GM12878 (cell line): Measurements from ENCODE around the gene RHEBL1. TPM values are rescaled to one million over a fixed set of nuclear protein-coding genes. Genes with fewer than 3 reads are reported as not detected.

Experiments used
- ATAC-seq: fragments of 200-7000 bp; cut with Tn5 transposase; 3 replicates; pipeline ENCODE4 v1.9.1; 2020; ENCODE audit warnings: mild to moderate bottlenecking, moderate library complexity
- BruUV-seq: library from RNA; stranded (reverse); fragments of 400-500 nt; replicated peaks from 2 replicates; lab custom pipeline; 2021; lab: Mats Ljungman, UMichigan
- CTCF ChIA-PET: fragments of 300-600 bp; sonication (Branson Sonifier 250); formaldehyde crosslinking; extraction: SDS; loops from one replicate; lab custom pipeline; 2021; ENCODE audit warnings: inconsistent platforms; lab: Yijun Ruan, JAX
- POLR2A ChIA-PET: fragments of 350-600 bp; formaldehyde crosslinking; extraction: SDS; loops from one replicate; lab custom pipeline; 2021; ENCODE audit warnings: inconsistent platforms; lab: Charles Lee
- RAD21 ChIA-PET: fragments of 300-600 bp; sonication (Branson Sonifier 250); formaldehyde crosslinking; loops from one replicate; lab custom pipeline; 2023; ENCODE audit warnings: antibody characterized with exemption; ENCODE audit not compliant: unreplicated experiment; lab: Charles Lee
- SMC1A ChIA-PET: fragments of 300-600 bp; sonication (Branson Sonifier 250); formaldehyde crosslinking; loops from one replicate; lab custom pipeline; 2023; ENCODE audit not compliant: unreplicated experiment, uncharacterized antibody; lab: Charles Lee
- DNase-seq: peaks from one replicate; pipeline ENCODE4 v3.0.0-alpha.2; 2011; ENCODE audit warnings: low read depth, low spot score
- FAIRE-seq: peaks from 3 replicates; lab custom pipeline; 2011; peaks lifted over from hg19 to GRCh38; lab: Jason Lieb, UNC
- H2AFZ ChIP-seq: 2 replicates; pipeline ENCODE4 v1.6.0; 2011; ENCODE audit warnings: low read depth, low read length, control low read depth; ENCODE audit not compliant: control insufficient read depth
- H3K27ac ChIP-seq: 2 replicates; pipeline ENCODE4 v1.5.1; 2011; ENCODE audit warnings: control low read depth; ENCODE audit not compliant: control insufficient read depth, insufficient read depth
- H3K27me3 ChIP-seq, 2 experiments: replicated peaks in 1 of 2; 2 replicates each; pipeline versions ENCODE4 v1.6.0 to v1.6.1; 2011; ENCODE audit warnings: low read length in 1 of 2; ENCODE audit not compliant: control insufficient read depth in 2 of 2, insufficient read depth in 2 of 2
- H3K36me3 ChIP-seq, 2 experiments: 2 replicates each; pipeline ENCODE4 v1.5.1; 2011; ENCODE audit warnings: low read length in 1 of 2; ENCODE audit not compliant: control insufficient read depth in 2 of 2, insufficient read depth in 2 of 2
- H3K4me1 ChIP-seq: 2 replicates; pipeline ENCODE4 v1.6.1; 2011; ENCODE audit warnings: mild to moderate bottlenecking, low read length, moderate library complexity, mixed read lengths; ENCODE audit not compliant: control insufficient read depth, insufficient read depth
- H3K4me2 ChIP-seq: 2 replicates; pipeline ENCODE4 v1.6.0; 2011; ENCODE audit warnings: control low read depth; ENCODE audit not compliant: control insufficient read depth, insufficient read depth
- H3K4me3 ChIP-seq: fragments of 200-600 bp; sonication (generic); 2 replicates; pipeline ENCODE4 v1.5.1; 2016
- H3K79me2 ChIP-seq: 2 replicates; pipeline ENCODE4 v1.6.0; 2011; ENCODE audit warnings: low read length; ENCODE audit not compliant: control insufficient read depth, insufficient read depth
- H3K9ac ChIP-seq: 2 replicates; pipeline ENCODE4 v1.8.0; 2011; ENCODE audit warnings: low read length, control low read depth, mixed read lengths; ENCODE audit not compliant: control insufficient read depth, insufficient read depth
- H3K9me3 ChIP-seq: replicated peaks from 3 replicates; pipeline ENCODE4 v1.5.1; 2011; ENCODE audit warnings: mild to moderate bottlenecking, low read length; ENCODE audit not compliant: control insufficient read depth, insufficient read depth
- H4K20me1 ChIP-seq: 2 replicates; pipeline ENCODE4 v1.6.0; 2011; ENCODE audit not compliant: control insufficient read depth, insufficient read depth
- BACH1 ChIP-seq: fragments of 450-650 bp; IDR thresholded peaks from 2 replicates; pipeline ENCODE4 v1.6.1; 2017; ENCODE audit warnings: mild to moderate bottlenecking, borderline replicate concordance
- BMI1 ChIP-seq: fragments of 450-650 bp; IDR thresholded peaks from 2 replicates; pipeline ENCODE4 v1.6.1; 2016; ENCODE audit warnings: mild to moderate bottlenecking, moderate library complexity, borderline replicate concordance
- BRCA1 ChIP-seq: IDR thresholded peaks from 2 replicates; pipeline ENCODE4 v1.6.1; 2011; ENCODE audit warnings: low read depth, low read length, improper control_type of control experiment
- DPF2 ChIP-seq: fragments of 450-650 bp; IDR thresholded peaks from 2 replicates; pipeline ENCODE4 v1.6.1; 2017; ENCODE audit warnings: mild to moderate bottlenecking
- ESRRA ChIP-seq: IDR thresholded peaks from 2 replicates; pipeline ENCODE4 v1.6.1; 2012; ENCODE audit warnings: mild to moderate bottlenecking, low read length, improper control_type of control experiment
- FOS ChIP-seq: IDR thresholded peaks from 3 replicates; pipeline ENCODE4 v1.6.1; 2011; ENCODE audit warnings: borderline replicate concordance; ENCODE audit not compliant: insufficient read length; ENCODE audit errors: extremely low read depth
- FOXM1 ChIP-seq: IDR thresholded peaks from 2 replicates; pipeline ENCODE4 v1.6.1; 2012; ENCODE audit warnings: low read depth, mild to moderate bottlenecking, inconsistent platforms, low read length, moderate library complexity
- HDAC6 ChIP-seq: fragments of 200-600 bp; sonication (generic); IDR thresholded peaks from one replicate; pipeline ENCODE4 v1.8.0; 2017; ENCODE audit warnings: antibody characterized with exemption; ENCODE audit not compliant: unreplicated experiment
- PAX5 ChIP-seq: IDR thresholded peaks from 2 replicates; pipeline ENCODE4 v1.6.1; 2011; ENCODE audit warnings: low read depth, low read length, borderline replicate concordance
- RAD51 ChIP-seq: fragments of 450-650 bp; IDR thresholded peaks from 2 replicates; pipeline ENCODE4 v1.6.1; 2016; ENCODE audit warnings: moderate library complexity, mild to moderate bottlenecking, inconsistent platforms
- SMARCA5 ChIP-seq: fragments of 450-650 bp; IDR thresholded peaks from 2 replicates; pipeline ENCODE4 v1.6.1; 2017; ENCODE audit warnings: mild to moderate bottlenecking
- SUZ12 ChIP-seq: fragments of 200-600 bp; sonication (generic); IDR thresholded peaks from one replicate; pipeline ENCODE4 v1.6.1; 2018; ENCODE audit warnings: antibody characterized with exemption, mild to moderate bottlenecking; ENCODE audit not compliant: unreplicated experiment
- TCF12 ChIP-seq: IDR thresholded peaks from 2 replicates; pipeline ENCODE4 v1.6.1; 2011; ENCODE audit warnings: low read depth, mild to moderate bottlenecking, low read length
- ZZZ3 ChIP-seq: IDR thresholded peaks from 2 replicates; pipeline ENCODE4 v1.6.1; 2011; ENCODE audit warnings: low read depth; ENCODE audit not compliant: control insufficient read depth, insufficient read length
- WGBS: methylation state at CpG from one replicate; pipeline ENCODE4 v1.1.6; 2016; ENCODE audit warnings: low lambda C conversion rate; ENCODE audit not compliant: insufficient replicate concordance, insufficient coverage; ENCODE audit errors: missing lambda C conversion rate; 5-methylcytosine and 5-hydroxymethylcytosine counted together
- in situ Hi-C: fragments of 300-500 bp; cut with MboI; formaldehyde crosslinking; loops from 9 replicates; pipeline ENCODE4 v1.14.3; 2018; ENCODE audit warnings: mixed read lengths
- intact Hi-C: fragments of 100-400 bp; cut with micrococcal nuclease; formaldehyde crosslinking; loops from one replicate; pipeline ENCODE4 v1.14.2; 2022; ENCODE audit not compliant: unreplicated experiment
- polyA plus RNA-seq, 11 experiments: library from polyadenylated mRNA; depleted of rRNA in 4 of 11; unstranded in 6 of 11; stranded (reverse) in 5 of 11; fragments of >200 nt; fragmentation: Nextera tagmentation in 4 of 11; fragmentation: Illumina TruSeq in 1 of 11; extraction: Ambion mirVana in 4 of 11; extraction: Trizol in 1 of 11; gene quantifications; 1 replicate in 1 of 11; 2 replicates in 10 of 11; pipeline versions ENCODE4 v1.2.1 to v1.2.3, GENCODE V29; 2011 to 2016; ENCODE audit warnings: inconsistent platforms in 2 of 11, missing spikeins in 2 of 11, low read depth in 1 of 11
- total RNA-seq, 4 experiments: library from RNA; depleted of rRNA in 3 of 4; stranded (reverse); fragments of >200 nt in 3 of 4; fragmentation: Illumina TruSeq in 1 of 4; extraction: Trizol in 1 of 4; gene quantifications; 2 replicates each; pipeline versions ENCODE4 v1.2.1 to v1.2.3, GENCODE V29; 2013 to 2021
- TF ChIP-seq, protein P1 (sequence below): fragments of 450-650 bp; formaldehyde crosslinking; IDR thresholded peaks from 2 replicates; pipeline ENCODE4 v1.4.0; 2022; ENCODE audit warnings: mild to moderate bottlenecking, moderate library complexity

The RHEBL1 gene
- total and polyA plus RNA-seq, 10 of the 15 experiments (the other 5 are each of a cell fraction or from before 2014, with no cell fraction given), result 5.9 to 18.7 (median 12.0) TPM

DNA sequence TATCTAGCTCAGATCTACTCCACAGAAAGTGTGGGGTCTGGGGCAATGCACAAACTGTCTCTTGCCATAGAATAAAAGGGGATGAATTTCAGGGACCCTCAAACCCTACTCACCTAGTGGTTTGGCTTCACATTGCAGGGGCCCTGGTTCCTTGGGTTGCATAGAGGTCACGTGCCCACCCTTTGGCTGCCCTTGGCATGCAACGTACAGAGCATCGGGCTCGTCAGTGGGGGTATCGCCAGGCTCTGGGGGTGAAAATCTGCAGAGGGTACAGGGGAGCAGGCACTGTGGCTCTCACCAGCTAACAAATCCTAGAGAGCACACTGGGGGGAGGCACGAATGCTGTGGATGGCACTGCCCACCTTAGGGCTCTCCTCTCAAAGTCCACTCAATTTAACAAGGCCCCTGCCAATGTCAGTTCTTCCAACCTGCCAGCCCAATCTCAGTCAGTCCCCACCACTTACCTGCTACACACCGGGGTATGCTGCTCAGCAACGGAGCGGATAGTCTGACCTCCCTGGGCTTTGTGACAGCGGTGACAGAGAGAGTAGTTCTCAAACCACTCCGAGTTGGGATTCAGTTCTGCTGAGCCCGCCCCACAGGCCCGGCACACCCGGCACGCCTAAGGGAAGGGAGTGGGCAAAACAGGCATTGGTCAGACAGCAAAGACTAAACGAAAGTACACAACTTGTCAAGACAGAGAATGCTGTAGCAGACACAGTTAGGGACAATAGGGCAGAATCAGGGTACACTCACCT, 17.1 kb downstream of the RHEBL1 start:
- Histone ChIP-seq H3K9me3 (no peaks in the 10 kb centered on the region), H3K27ac (no peak overlapping the region), H3K79me2 (peaks cover 35% of the 10 kb centered on the region), H3K4me2 (no peak overlapping the region), H3K4me1 (peaks cover 6% of the 10 kb centered on the region; the same call in 1 of the 2 replicates), H3K36me3 (peaks cover 42 to 63% of the 10 kb centered on the region in 2 experiments), H3K4me3 (no peak overlapping the region), H3K9ac (no peak overlapping the region), H3K27me3 (no peaks in the 10 kb centered on the region), H4K20me1 (peaks cover 27% of the 10 kb centered on the region), H2AFZ (no peak overlapping the region)
- ATAC-seq (no peak), FAIRE-seq (no peak), DNase-seq (no peak)
- ChIA-PET POLR2A (no interaction called here), RAD21 (no interaction called here), CTCF (interaction anchor here (1.1 kb wide), 1 partner anchor 9 kb away, joined by 3 read pairs; no protein-coding TSS in a partner anchor), SMC1A (no interaction called here)
- intact Hi-C loops (no loop called here), in situ Hi-C loops (no loop called here)
- 98% methylated on average over 16 of the region's 16 CpGs for WGBS
- TF ChIP-seq RAD51 (no peak), TCF12 (no peak), FOXM1 (no peak), FOS (no peak), PAX5 (no peak), BACH1 (no peak)
- TSS peak; percentile 19 for BruUV-seq

DNA sequence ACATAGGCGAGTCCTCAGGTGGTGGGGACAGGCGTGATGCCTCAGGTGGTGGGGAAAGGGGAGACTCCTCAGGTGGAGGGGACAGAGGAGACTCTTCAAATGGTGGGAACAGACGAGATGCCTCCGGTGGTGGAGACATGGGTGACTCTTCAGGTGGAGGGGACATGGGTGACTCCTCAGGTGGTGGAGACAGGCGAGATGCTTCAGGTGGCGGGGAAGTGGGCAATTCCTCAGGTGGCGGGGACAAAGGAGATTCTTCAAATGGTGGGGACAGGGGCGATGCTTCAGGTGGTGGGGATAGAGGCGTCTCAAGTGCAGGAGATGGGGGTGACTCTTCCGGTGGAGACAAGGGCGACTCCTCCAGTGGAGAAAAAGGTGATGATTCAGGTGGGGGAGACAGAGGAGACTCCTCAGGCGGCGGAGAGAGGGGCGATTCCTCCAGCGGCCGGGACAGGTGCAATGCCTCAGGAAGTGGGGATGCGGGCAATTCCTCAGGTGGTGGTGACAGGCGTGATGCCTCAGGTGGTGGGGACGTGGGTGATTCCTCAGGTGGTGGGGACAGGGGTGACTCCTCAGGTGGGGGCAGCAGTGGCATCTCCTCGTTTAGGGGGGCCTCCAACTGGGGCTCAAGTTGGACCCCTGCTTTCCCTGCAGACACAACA, 17.9 kb downstream of the RHEBL1 start:
- Histone ChIP-seq H3K4me2 (no peak overlapping the region), H3K4me3 (no peak overlapping the region), H3K4me1 (peaks cover 6% of the 10 kb centered on the region; the same call in 1 of the 2 replicates), H3K36me3 (peaks cover 42 to 66% of the 10 kb centered on the region in 2 experiments), H3K27ac (no peak overlapping the region), H3K79me2 (peaks cover 28% of the 10 kb centered on the region), H2AFZ (no peak overlapping the region), H3K9ac (no peak overlapping the region), H3K9me3 (no peaks in the 10 kb centered on the region), H3K27me3 (no peaks in the 10 kb centered on the region), H4K20me1 (peaks cover 21% of the 10 kb centered on the region)
- POLR2A ChIA-PET, result no interaction called here
- DNase-seq (no peak), FAIRE-seq (no peak), ATAC-seq (no peak)
- in situ Hi-C loops, result no loop called here
- SMC1A ChIA-PET, result no interaction called here
- 90% methylated on average over 20 of the region's 20 CpGs for WGBS
- RAD21 ChIA-PET, result no interaction called here
- CTCF ChIA-PET, result no interaction called here
- intact Hi-C loops, result no loop called here
- BruUV-seq, result no TSS peak
- TF ChIP-seq RAD51, result no peak
- no peak for TF ChIP-seq TCF12
- no peak for TF ChIP-seq HDAC6
- no peak for TF ChIP-seq SUZ12
- TF ChIP-seq BRCA1, result no peak
- TF ChIP-seq DPF2, result no peak
- TF ChIP-seq, protein P1, sequence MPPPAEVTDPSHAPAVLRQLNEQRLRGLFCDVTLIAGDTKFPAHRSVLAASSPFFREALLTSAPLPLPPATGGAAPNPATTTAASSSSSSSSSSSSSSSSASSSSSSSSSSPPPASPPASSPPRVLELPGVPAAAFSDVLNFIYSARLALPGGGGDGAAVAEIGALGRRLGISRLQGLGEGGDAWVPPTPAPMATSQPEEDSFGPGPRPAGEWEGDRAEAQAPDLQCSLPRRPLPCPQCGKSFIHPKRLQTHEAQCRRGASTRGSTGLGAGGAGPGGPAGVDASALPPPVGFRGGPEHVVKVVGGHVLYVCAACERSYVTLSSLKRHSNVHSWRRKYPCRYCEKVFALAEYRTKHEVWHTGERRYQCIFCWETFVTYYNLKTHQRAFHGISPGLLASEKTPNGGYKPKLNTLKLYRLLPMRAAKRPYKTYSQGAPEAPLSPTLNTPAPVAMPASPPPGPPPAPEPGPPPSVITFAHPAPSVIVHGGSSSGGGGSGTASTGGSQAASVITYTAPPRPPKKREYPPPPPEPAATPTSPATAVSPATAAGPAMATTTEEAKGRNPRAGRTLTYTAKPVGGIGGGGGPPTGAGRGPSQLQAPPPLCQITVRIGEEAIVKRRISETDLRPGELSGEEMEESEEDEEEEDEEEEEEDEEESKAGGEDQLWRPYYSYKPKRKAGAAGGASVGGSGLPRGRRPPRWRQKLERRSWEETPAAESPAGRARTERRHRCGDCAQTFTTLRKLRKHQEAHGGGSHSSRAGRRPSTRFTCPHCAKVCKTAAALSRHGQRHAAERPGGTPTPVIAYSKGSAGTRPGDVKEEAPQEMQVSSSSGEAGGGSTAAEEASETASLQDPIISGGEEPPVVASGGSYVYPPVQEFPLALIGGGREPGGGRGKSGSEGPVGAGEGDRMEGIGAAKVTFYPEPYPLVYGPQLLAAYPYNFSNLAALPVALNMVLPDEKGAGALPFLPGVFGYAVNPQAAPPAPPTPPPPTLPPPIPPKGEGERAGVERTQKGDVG (CRISPR knock-in tag), result no peak
- TF ChIP-seq ESRRA, result no peak
- no peak for TF ChIP-seq ZZZ3
- TF ChIP-seq SMARCA5, result no peak
- TF ChIP-seq BMI1, result no peak
